GM21515 (cell line): Measurements from ENCODE around the gene EID2B.

ENCODE experiments used
- ATAC-seq: cut with Tn5 transposase; IDR thresholded peaks from one replicate; pipeline ENCODE4 v1.9.1; 2021; ENCODE audit not compliant: unreplicated experiment

The EID2B gene

GRCh38 chr19:39532233-39533002 is at the start of gene EID2B:
Gene EID2B, minus strand, starts transcription at chr19:39532852. Its CDS starts 50 bp downstream, at chr19:39532802.
- ATAC-seq, result peak; percentile 85

- ATAC-seq, result no peak
Observed at GRCh38 chr19:39582442-39582841, 49.8 kb upstream of the EID2B start.

GRCh38 chr19:39568604-39569003 is 36.0 kb upstream of the EID2B start:
- no peak for ATAC-seq

- no peak for ATAC-seq
Observed at GRCh38 chr19:39566064-39566463, 33.4 kb upstream of the EID2B start.

- ATAC-seq, result no peak
Observed at GRCh38 chr19:39563408-39563807, 30.8 kb upstream of the EID2B start.

GRCh38 chr19:39558624-39559117 is 26.0 kb upstream of the EID2B start:
- peak; percentile 30 for ATAC-seq

- peak; percentile 58 for ATAC-seq
Observed at GRCh38 chr19:39557811-39558623, 25.4 kb upstream of the EID2B start.

- no peak for ATAC-seq
Observed at GRCh38 chr19:39555883-39556282, 23.2 kb upstream of the EID2B start.

GRCh38 chr19:39554701-39555311 is 22.2 kb upstream of the EID2B start:
- ATAC-seq, result no peak

GRCh38 chr19:39553082-39553652 is 20.5 kb upstream of the EID2B start:
- ATAC-seq, result no peak

- no peak for ATAC-seq
Observed at GRCh38 chr19:39550197-39550596, 17.5 kb upstream of the EID2B start.

GRCh38 chr19:39546599-39546998 is 13.9 kb upstream of the EID2B start:
- ATAC-seq, result no peak

GRCh38 chr19:39544911-39545310 is 12.3 kb upstream of the EID2B start:
- no peak for ATAC-seq

GRCh38 chr19:39544226-39544903 is 11.7 kb upstream of the EID2B start:
- no peak for ATAC-seq

- ATAC-seq, result no peak
Observed at GRCh38 chr19:39543477-39543857, 10.8 kb upstream of the EID2B start.

- ATAC-seq, result no peak
Observed at GRCh38 chr19:39542206-39542605, 9.6 kb upstream of the EID2B start.

GRCh38 chr19:39540333-39540673 is 7.7 kb upstream of the EID2B start:
- no peak for ATAC-seq

- peak; percentile 85 for ATAC-seq
Observed at GRCh38 chr19:39539518-39540332, 7.1 kb upstream of the EID2B start, which contains the start of gene EID2. Gene EID2, minus strand, starts transcription at chr19:39540161. Its CDS starts 82 bp downstream, at chr19:39540079.

- ATAC-seq, result no peak
Observed at GRCh38 chr19:39539165-39539517, 6.5 kb upstream of the EID2B start.

GRCh38 chr19:39533791-39534190 is 1.1 kb upstream of the EID2B start:
- ATAC-seq, result no peak
